Thyroid gland (tissue), 4 donors: ENCODE results near the gene KCTD18. TPM values are rescaled to one million over a fixed set of nuclear protein-coding genes. Genes with fewer than 3 reads are reported as not detected.

Source experiments
- DNase-seq, 2 donors: peaks; one replicate each; pipeline ENCODE4 v3.0.0-alpha.2; 2019
- H3K27ac ChIP-seq, 3 donors: fragments of 200-600 bp; sonication (generic); 1 replicate in 2 of 3; 2 replicates in 1 of 3; pipeline ENCODE4 v1.5.1; 2016 to 2019; ENCODE audit warnings: mild to moderate bottlenecking in 1 of 3, moderate library complexity in 1 of 3
- H3K27me3 ChIP-seq: fragments of 200-600 bp; sonication (generic); one replicate; pipeline ENCODE4 v1.5.1; 2019
- H3K36me3 ChIP-seq, 2 donors: fragments of 200-600 bp; sonication (generic); one replicate each; pipeline ENCODE4 v1.5.1; 2016 to 2019
- H3K4me1 ChIP-seq, 2 donors: fragments of 200-600 bp; sonication (generic); one replicate each; pipeline ENCODE4 v1.5.1; 2017 to 2019
- H3K4me3 ChIP-seq, 3 donors: fragments of 200-600 bp; sonication (generic); replicated peaks in 1 of 3; 1 replicate in 2 of 3; 2 replicates in 1 of 3; pipeline ENCODE4 v1.5.1; 2016; ENCODE audit warnings: mild to moderate bottlenecking in 1 of 3
- H3K9me3 ChIP-seq: fragments of 200-600 bp; sonication (generic); one replicate; pipeline ENCODE4 v1.5.1; 2017
- CTCF ChIP-seq, 6 experiments: fragments of 200-600 bp in 3 of 6; fragments of 450-650 bp in 3 of 6; sonication (generic) in 3 of 6; IDR thresholded peaks; one replicate each; pipeline ENCODE4 v1.5.1; 2016 to 2019; ENCODE audit warnings: antibody characterized with exemption in 6 of 6, mild to moderate bottlenecking in 2 of 6, inconsistent platforms in 1 of 6, moderate library complexity in 1 of 6
- POLR2A ChIP-seq, 2 donors: fragments of 450-650 bp; IDR thresholded peaks; one replicate each; pipeline ENCODE4 v1.6.1; 2017; ENCODE audit warnings: antibody characterized with exemption in 2 of 2, mild to moderate bottlenecking in 2 of 2, moderate library complexity in 1 of 2
- WGBS, 2 donors: methylation state at CpG; one replicate each; pipeline ENCODE4 v1.1.5; 2017; 5-methylcytosine and 5-hydroxymethylcytosine counted together
- intact Hi-C: fragments of 100-400 bp; cut with DNase I; formaldehyde crosslinking; loops from one replicate; pipeline ENCODE4 v1.15.1; 2023
- total RNA-seq, 4 donors: library from RNA; depleted of rRNA; stranded (reverse); fragments of >200 nt; gene quantifications; one replicate each; pipeline ENCODE4 v1.2.3, GENCODE V29; 2016

KCTD18 gene
- total RNA-seq, 4 donors from 2014 or later = 30.5 to 122 (median 60.4) TPM

GRCh38 chr2:200502196-200502595 lies 7.7 kb downstream of the KCTD18 start:
- WGBS, 2 donors = 96 to 99% methylated on average over 5 of the region's 5 CpGs
- Histone ChIP-seq H3K4me3 (no peak overlapping the region), H3K27me3 (no peaks in the 10 kb centered on the region), H3K4me1 (no peaks in the 10 kb centered on the region), H3K36me3 (peaks cover 13 to 21% of the 10 kb centered on the region in 2 donors), H3K27ac (no peak overlapping the region), H3K9me3 (no peaks in the 10 kb centered on the region)
- intact Hi-C loops = no loop called here
- no peak for TF ChIP-seq CTCF (IDR thresholded peaks at IDR 0.05)
- no peak for TF ChIP-seq POLR2A (IDR thresholded peaks at IDR 0.05)
- no peak for DNase-seq

GRCh38 chr2:200498402-200499162 lies 11.3 kb downstream of the KCTD18 start:
- intact Hi-C loops = no loop called here
- Histone ChIP-seq H3K36me3 (peaks cover 13 to 28% of the 10 kb centered on the region in 2 donors), H3K27me3 (no peaks in the 10 kb centered on the region), H3K9me3 (no peaks in the 10 kb centered on the region), H3K27ac (no peak overlapping the region), H3K4me3 (no peak overlapping the region), H3K4me1 (no peaks in the 10 kb centered on the region)
- 90 to 95% methylated on average over 2 of the region's 2 CpGs for WGBS, 2 donors
- no peak for DNase-seq
- TF ChIP-seq CTCF (IDR thresholded peaks at IDR 0.05) (no peak), POLR2A (IDR thresholded peaks at IDR 0.05) (no peak)

GRCh38 chr2:200496696-200497095 lies 13.2 kb downstream of the KCTD18 start:
- DNase-seq = no peak
- peaks cover 11 to 23% of the 10 kb centered on the region in 2 donors for H3K36me3 ChIP-seq
- intact Hi-C loops = no loop called here
- TF ChIP-seq POLR2A (IDR thresholded peaks at IDR 0.05) (no peak), CTCF (IDR thresholded peaks at IDR 0.05) (no peak)
- WGBS, 2 donors = 100% methylated on average over 1 of the region's 1 CpG
- no peaks in the 10 kb centered on the region for H3K9me3 ChIP-seq
- no peaks in the 10 kb centered on the region for H3K27me3 ChIP-seq
- H3K27ac ChIP-seq = no peak overlapping the region
- no peaks in the 10 kb centered on the region for H3K4me1 ChIP-seq
- no peak overlapping the region for H3K4me3 ChIP-seq

- H3K4me1 ChIP-seq = no peaks in the 10 kb centered on the region
- WGBS, 2 donors = 93 to 99% methylated on average over 2 of the region's 2 CpGs
- intact Hi-C loops = no loop called here
- DNase-seq = no peak
- H3K27me3 ChIP-seq = no peaks in the 10 kb centered on the region
- no peak for TF ChIP-seq POLR2A (IDR thresholded peaks at IDR 0.05)
- no peak for TF ChIP-seq CTCF (IDR thresholded peaks at IDR 0.05)
- peaks cover 29 to 33% of the 10 kb centered on the region in 2 donors for H3K36me3 ChIP-seq
- H3K9me3 ChIP-seq = no peaks in the 10 kb centered on the region
- H3K27ac ChIP-seq = no peak overlapping the region
- no peak overlapping the region for H3K4me3 ChIP-seq
Observed at GRCh38 chr2:200494048-200494447, 15.8 kb downstream of the KCTD18 start.

GRCh38 chr2:200492656-200493055 lies 17.2 kb downstream of the KCTD18 start:
- Histone ChIP-seq H3K27ac (no peak overlapping the region), H3K36me3 (peaks cover 25 to 26% of the 10 kb centered on the region in 2 donors), H3K9me3 (no peaks in the 10 kb centered on the region), H3K4me1 (no peaks in the 10 kb centered on the region), H3K4me3 (no peak overlapping the region), H3K27me3 (no peaks in the 10 kb centered on the region)
- TF ChIP-seq POLR2A (IDR thresholded peaks at IDR 0.05) (no peak), CTCF (IDR thresholded peaks at IDR 0.05) (no peak)
- intact Hi-C loops = no loop called here
- DNase-seq = no peak
